ENCODE measurements around the gene CPLX3.
A peak's percentile ranks its signal among the peaks of the same experiment; 100 is the strongest.

GRCh38 chr15:74799856-74800558, 26.4 kb upstream of the CPLX3 start:
- TF ChIP-seq POLR2A (IDR thresholded peaks at IDR 0.05; ENCODE audit: extremely low read depth, insufficient read length) = no peak
- peak; percentile 93 for TF ChIP-seq CTCF (IDR thresholded peaks at IDR 0.05; ENCODE audit: low read depth, low read length)
- peak; percentile 77 for TF ChIP-seq MYC (IDR thresholded peaks at IDR 0.05; ENCODE audit: low read depth, low read length)

Measured in NB4 (cell line).